ENCODE data around the gene DPYSL3. TPM values are rescaled to one million over a fixed set of nuclear protein-coding genes. Genes with fewer than 3 reads are reported as not detected.

DPYSL3 gene
- total RNA-seq, 2 donors from 2014 or later = 6.5 to 10.5 TPM

- 85 to 91% methylated on average over 3 of the region's 3 CpGs for WGBS, 2 donors
- H3K27me3 ChIP-seq = no peaks in the 10 kb centered on the region
- TF ChIP-seq, protein P1, sequence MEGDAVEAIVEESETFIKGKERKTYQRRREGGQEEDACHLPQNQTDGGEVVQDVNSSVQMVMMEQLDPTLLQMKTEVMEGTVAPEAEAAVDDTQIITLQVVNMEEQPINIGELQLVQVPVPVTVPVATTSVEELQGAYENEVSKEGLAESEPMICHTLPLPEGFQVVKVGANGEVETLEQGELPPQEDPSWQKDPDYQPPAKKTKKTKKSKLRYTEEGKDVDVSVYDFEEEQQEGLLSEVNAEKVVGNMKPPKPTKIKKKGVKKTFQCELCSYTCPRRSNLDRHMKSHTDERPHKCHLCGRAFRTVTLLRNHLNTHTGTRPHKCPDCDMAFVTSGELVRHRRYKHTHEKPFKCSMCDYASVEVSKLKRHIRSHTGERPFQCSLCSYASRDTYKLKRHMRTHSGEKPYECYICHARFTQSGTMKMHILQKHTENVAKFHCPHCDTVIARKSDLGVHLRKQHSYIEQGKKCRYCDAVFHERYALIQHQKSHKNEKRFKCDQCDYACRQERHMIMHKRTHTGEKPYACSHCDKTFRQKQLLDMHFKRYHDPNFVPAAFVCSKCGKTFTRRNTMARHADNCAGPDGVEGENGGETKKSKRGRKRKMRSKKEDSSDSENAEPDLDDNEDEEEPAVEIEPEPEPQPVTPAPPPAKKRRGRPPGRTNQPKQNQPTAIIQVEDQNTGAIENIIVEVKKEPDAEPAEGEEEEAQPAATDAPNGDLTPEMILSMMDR (IDR thresholded peaks at IDR 0.05) = no peak
- TF ChIP-seq POLR2A (IDR thresholded peaks at IDR 0.05) = no peak
- H3K9me3 ChIP-seq = no peaks in the 10 kb centered on the region
- ATAC-seq (no peak), DNase-seq (no peak)
- H3K4me1 ChIP-seq = no peaks in the 10 kb centered on the region
- no peak overlapping the region for H3K4me3 ChIP-seq
- intact Hi-C loops (cut with DNase I) = no loop called here
- H3K36me3 ChIP-seq (replicated peaks in 1 of 2; ENCODE audit: insufficient read depth in 1 of 2, low read depth in 2 of 2) = no peaks in the 10 kb centered on the region
- H3K27ac ChIP-seq = no peak overlapping the region
These were observed 128.3 kb downstream of the DPYSL3 start for GRCh38 chr5:147381555-147381954.

DNA sequence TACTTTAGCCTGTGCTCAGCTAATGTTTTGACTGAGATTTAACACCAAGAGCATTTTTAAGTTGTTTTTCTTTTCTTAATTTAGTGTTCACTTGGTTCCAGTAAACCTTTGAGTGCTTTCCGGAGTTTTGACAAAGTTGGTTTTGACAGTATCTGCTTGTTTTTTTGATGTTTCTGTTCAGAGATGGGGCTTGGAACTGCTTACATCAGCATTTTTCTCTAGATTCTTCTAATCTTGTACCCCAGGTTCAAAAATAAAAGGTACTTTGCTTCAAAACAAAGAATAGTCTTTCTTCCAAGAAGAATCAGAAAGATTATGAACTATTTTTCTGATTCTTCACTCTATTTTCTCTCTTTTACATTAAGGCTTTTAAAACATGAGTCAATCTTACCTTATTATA, 132.2 kb downstream of the DPYSL3 start:
- TF ChIP-seq, protein P1 (IDR thresholded peaks at IDR 0.05) = no peak
- no peak for TF ChIP-seq POLR2A (IDR thresholded peaks at IDR 0.05)
- Histone ChIP-seq H3K4me1 (no peaks in the 10 kb centered on the region), H3K9me3 (no peaks in the 10 kb centered on the region), H3K27ac (no peak overlapping the region), H3K27me3 (no peaks in the 10 kb centered on the region), H3K36me3 (replicated peaks in 1 of 2; ENCODE audit: insufficient read depth in 1 of 2, low read depth in 2 of 2) (no peaks in the 10 kb centered on the region), H3K4me3 (no peak overlapping the region)
- WGBS, 2 donors = 86 to 94% methylated on average over 1 of the region's 1 CpG
- intact Hi-C loops (cut with DNase I) = no loop called here
- ATAC-seq = no peak
- DNase-seq = no peak

DNA sequence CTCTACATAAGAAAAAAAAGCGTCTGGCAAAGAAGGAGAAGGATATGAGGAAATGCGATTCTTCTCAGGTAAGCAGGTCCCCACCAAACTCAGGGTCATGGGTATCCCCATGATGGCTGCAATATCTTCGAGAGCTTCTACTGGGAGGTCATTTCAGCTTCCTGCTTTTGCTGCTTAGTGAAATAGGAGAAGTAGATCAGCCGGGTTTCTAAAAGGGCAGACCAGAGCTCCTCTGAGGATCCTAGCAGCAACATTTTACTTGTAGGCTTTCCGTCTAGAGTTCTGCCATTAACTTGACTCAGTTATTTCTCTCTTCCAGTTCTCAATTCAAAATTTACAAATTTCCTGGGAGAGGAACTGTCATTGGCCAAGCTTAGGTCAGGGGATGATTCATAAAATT, 134.7 kb downstream of the DPYSL3 start:
- no peaks in the 10 kb centered on the region for H3K9me3 ChIP-seq
- TF ChIP-seq POLR2A (IDR thresholded peaks at IDR 0.05) = no peak
- TF ChIP-seq, protein P1 (IDR thresholded peaks at IDR 0.05) = no peak
- no peak overlapping the region for H3K27ac ChIP-seq
- H3K36me3 ChIP-seq (replicated peaks in 1 of 2; ENCODE audit: insufficient read depth in 1 of 2, low read depth in 2 of 2) = no peaks in the 10 kb centered on the region
- no peak overlapping the region for H3K4me3 ChIP-seq
- H3K27me3 ChIP-seq = no peaks in the 10 kb centered on the region
- ATAC-seq (no peak), DNase-seq (no peak)
- WGBS, 2 donors = 85 to 89% methylated on average over 5 of the region's 5 CpGs
- H3K4me1 ChIP-seq = no peaks in the 10 kb centered on the region
- intact Hi-C loops (cut with DNase I) = no loop called here

DNA sequence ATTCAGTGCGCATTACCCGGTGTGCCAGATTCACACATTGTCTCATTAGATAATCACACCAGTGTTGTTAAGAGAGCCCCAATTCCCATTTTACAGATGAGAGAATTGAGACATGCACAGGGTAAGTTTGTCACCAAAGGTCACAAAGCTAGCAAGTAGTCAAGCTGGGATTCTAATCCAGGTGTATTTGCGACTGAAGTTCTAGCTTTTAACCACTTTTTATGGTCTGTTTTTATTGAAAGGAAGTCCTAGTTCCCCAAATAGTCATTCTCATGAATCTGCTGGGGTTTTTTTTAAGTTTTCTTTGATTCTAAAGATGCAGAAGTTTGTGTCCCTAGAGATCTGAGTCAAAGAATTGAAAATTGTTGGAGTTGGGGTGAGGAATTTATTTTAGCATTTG, 136.5 kb downstream of the DPYSL3 start:
- Histone ChIP-seq H3K27ac (no peak overlapping the region), H3K36me3 (replicated peaks in 1 of 2; ENCODE audit: insufficient read depth in 1 of 2, low read depth in 2 of 2) (no peaks in the 10 kb centered on the region), H3K4me3 (no peak overlapping the region), H3K9me3 (no peaks in the 10 kb centered on the region), H3K4me1 (no peaks in the 10 kb centered on the region), H3K27me3 (no peaks in the 10 kb centered on the region)
- intact Hi-C loops (cut with DNase I) = no loop called here
- 92 to 97% methylated on average over 3 of the region's 3 CpGs for WGBS, 2 donors
- no peak for TF ChIP-seq POLR2A (IDR thresholded peaks at IDR 0.05)
- TF ChIP-seq, protein P1 (IDR thresholded peaks at IDR 0.05) = no peak
- no peak for ATAC-seq
- DNase-seq = no peak

- ATAC-seq = no peak
- TF ChIP-seq POLR2A (IDR thresholded peaks at IDR 0.05) = no peak
- TF ChIP-seq, protein P1 (IDR thresholded peaks at IDR 0.05) = no peak
- no peak for DNase-seq
- Histone ChIP-seq H3K36me3 (replicated peaks in 1 of 2; ENCODE audit: insufficient read depth in 1 of 2, low read depth in 2 of 2) (no peaks in the 10 kb centered on the region), H3K27me3 (no peaks in the 10 kb centered on the region), H3K9me3 (no peaks in the 10 kb centered on the region), H3K27ac (no peak overlapping the region), H3K4me1 (no peaks in the 10 kb centered on the region), H3K4me3 (no peak overlapping the region)
- 97 to 100% methylated on average over 1 of the region's 1 CpG for WGBS, 2 donors
- intact Hi-C loops (cut with DNase I) = no loop called here
These were observed 137.7 kb downstream of the DPYSL3 start for GRCh38 chr5:147372191-147372590.

Measured in body of pancreas (tissue), 4 donors.